ENCODE measurements around the gene NSMCE1. TPM values are rescaled to one million over a fixed set of nuclear protein-coding genes. Genes with fewer than 3 reads are reported as not detected.
"Not testable (repeated sequence)": the region's sequence is repeated elsewhere in the genome, so short reads cannot be mapped to it uniquely, and the experiment has no call there.

The NSMCE1 gene
- total RNA-seq, 2 donors from 2014 or later, result 44.4 to 44.7 TPM

DNA sequence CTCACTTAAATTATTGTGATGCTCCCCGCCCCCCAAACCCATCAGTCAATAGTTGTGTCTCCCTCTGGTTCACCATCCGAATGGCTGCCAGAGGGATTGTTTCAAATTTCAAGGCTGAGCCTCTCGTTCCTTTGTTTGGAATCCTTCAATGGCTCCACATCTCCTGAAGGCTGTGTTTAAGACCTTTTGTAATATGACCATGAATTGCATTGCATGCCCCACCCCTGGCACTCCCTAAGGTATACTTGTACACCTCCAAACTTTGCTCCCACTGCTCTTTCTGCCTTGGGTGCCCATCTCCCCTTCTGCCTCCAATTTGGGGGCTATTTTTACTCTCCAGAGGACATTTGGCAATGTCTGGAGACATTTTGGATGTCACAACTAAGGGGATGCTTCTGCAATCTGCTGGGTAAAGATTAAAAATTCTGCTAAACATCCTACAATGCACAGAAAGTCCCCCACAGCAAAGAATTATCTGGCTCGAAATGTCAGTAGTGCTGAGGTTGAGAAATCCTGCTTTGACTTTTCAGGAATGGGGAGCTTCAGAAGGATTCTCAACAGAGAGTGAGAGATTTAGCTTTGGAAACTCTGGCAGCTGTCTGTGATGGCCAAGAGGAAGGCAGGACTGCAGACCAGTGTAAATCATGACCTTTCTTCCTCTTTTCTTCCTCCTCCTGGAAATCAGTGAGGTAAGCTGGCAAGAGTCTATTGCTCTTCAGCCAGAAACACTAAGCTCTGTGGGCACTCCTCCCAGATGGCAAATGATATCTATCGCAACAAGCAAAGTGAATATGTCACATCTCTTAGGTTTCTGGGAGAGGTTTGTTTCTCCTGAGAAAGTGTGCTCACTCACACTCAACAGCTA, 36.5 kb upstream of the NSMCE1 start:
- DNase-seq, result peak in 1 of 2 donors; percentile 10
- peak; percentile 39 for ATAC-seq
- intact Hi-C loops (cut with DNase I, micrococcal nuclease), result no loop called here

DNA sequence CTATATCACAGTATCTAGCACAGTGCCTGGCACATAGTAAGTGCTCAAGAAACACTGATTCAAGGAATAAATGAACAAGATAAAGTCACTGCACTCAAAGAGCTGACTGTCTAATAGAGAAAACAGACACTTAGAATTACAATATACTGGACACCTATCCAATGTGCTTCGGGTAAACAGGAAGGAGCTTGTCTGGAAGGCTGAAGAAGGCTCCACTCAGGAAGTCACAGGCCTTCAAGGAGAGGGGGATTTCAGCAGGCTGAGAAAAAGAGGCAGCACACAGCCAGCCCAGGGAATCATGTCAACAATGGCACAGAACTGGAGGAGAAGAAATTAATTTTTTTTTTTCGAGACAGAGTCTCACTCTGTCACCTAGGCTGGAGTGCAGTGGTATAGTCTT, 35.5 kb upstream of the NSMCE1 start:
- intact Hi-C loops (cut with DNase I, micrococcal nuclease), result no loop called here
- DNase-seq (peak in 1 of 2 donors; percentile 8), ATAC-seq (no peak)

DNA sequence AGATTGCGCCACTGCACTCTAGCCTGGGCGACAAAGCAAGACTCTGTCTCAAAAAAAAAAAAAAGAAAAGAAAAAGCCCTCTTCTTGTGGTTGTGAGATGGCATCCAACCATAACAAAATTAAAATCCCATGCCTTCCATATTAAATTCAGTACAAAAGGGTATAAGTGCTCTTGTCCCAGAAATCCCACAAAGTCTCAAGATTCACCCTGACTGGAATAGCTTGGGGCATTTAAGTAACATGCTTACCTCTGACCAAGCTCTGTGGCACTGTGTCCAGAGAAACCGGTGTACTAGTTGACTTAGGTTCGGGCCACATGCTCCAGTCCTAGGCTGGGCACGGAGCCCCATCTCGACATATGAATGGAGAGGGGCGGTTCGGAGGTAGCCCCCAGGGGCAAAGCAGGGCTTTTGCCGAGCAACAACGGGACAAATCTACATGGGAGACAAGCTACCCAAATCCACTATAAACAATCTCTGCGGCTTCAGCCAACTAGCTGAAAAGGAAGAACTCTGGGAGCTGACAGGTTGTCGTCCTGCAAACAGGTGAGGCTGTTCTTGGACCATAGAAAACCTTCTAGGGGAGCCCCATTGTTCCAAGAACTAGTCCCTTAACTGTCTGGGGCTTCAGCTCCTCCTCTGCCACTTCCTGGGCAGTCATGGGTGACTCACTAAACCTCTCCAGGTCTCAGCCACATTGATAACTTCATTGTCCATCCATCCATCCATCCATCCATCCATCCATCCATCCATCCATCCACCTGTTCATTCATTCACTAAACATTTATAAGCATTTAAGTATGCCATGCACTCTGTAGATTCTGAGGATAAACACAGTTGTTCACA, 34.9 kb upstream of the NSMCE1 start:
- intact Hi-C loops (cut with DNase I, micrococcal nuclease), result no loop called here
- ATAC-seq (no peak), DNase-seq (peak in 1 of 2 donors; percentile 5)

DNA sequence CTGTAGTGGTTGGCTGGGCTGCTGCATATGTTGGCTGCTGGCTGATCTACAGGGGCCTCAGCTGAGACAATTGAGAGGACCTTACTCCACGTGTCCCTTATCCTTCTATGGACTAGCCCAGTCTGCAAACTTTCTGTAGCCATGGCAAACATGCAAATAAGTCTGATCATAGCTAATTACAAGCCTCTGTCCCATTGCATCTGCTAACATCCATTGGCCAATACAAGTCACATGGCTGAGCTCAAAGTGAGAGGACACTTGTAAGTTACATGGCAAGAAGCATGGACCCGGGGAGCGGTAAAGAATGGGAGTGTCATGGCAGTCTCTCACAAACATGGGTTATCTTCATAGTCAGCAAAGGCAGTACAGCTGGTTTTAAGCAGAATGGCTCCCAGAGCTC, 33.6 kb upstream of the NSMCE1 start:
- ATAC-seq, result no peak
- intact Hi-C loops (cut with DNase I, micrococcal nuclease), result no loop called here
- no peak for DNase-seq

DNA sequence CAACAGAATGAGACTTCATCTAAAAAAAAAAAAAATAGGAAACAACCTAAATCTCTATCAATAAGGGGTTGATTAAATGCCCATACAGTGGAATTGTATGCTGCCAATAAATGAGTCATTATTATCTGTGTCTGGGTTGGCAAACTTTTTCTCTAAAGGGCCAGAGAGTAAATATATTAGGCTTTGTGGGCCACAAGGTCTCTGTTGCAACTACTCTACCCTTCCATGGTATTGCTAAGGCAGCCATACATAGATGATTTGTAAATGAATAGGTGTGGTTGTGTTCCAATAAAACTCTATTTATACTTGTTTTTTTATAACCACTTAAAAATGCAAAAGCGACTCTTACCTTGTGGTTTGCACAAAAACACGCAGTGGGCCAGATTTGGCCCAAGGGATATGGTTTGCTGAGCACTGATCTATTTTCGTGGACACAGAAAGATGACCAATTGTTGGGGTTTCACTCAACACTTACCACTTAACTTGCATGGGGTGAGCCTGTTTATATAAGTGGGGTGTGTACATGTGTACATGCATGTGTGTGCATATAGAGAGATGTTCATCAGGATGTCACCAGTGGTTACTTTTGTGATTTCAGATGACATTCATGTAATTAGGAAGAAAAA, 32.8 kb upstream of the NSMCE1 start:
- DNase-seq (no peak), ATAC-seq (no peak)
- intact Hi-C loops (cut with DNase I, micrococcal nuclease), result no loop called here

DNA sequence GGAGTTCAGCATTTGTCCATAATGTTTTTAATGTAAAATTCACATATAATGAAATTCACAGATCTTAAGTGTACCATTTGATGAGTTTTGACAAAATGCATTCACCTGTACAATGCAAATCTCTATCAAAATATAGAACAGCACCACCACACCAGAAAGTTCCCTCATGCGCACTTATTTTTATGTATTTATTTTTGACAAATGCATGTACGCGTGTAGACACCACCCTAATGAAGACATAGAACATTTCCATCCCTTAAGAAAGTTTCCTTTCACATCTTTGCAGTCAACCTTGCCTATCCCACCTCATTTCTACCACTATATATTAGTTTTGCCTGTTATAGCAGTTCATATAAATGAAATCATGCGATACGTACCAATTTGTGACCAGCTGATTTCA, 29.6 kb upstream of the NSMCE1 start:
- ATAC-seq, result no peak
- intact Hi-C loops (cut with DNase I, micrococcal nuclease), result loop anchor here in 1 of 2 donors (10.0 kb wide), 1 partner anchor 113 kb away; no protein-coding TSS in a partner anchor

DNA sequence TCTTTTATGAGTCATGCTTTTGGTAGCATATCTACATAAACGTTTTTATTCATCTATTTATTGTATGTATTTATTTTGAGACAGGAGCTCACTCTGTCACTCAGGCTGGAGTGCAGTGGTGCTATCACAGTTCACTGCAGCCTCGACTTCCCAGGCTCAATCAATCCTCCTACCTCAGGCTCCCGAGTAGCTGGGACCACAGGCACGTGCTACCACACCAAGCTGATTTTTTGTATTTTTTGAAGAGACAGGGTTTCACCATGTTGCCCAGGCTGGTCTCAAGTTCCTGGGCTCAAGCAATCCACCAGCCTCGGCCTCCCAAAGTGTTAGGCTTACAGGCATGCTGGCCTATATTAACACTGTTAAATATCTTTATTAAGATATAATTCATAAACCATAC, 24.8 kb upstream of the NSMCE1 start:
- ATAC-seq (no peak), DNase-seq (no peak)
- intact Hi-C loops (cut with DNase I, micrococcal nuclease), result loop anchor here in 1 of 2 donors (10.0 kb wide), 1 partner anchor 109 kb away; no protein-coding TSS in a partner anchor

More for the DNA sequence above, 29.6 kb upstream of the NSMCE1 start:
- DNase-seq, result no peak

DNA sequence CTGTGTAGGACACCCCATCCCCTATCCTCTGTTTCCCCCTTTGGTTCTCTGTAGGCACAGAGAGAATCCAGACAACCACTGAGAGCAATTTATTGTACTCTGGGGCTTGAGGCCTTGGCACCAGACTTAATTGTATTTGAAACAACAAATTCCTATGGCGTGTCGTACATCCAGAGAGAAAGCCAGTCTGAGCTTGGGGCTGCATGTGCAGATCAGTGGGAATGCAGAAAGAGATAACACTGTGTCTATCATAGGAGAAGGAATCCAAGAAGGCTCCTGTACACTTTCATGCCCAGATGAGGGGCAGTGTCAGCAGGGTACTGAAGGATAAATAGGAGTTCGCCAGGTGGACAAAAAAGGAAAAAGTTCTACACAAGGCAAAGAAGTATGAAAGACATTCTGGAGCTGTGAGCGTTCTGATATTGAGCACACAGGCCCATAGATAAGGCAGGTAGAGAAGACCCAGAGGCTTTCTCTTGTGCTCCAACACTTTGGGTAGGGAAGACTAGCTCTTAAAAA, 23.2 kb upstream of the NSMCE1 start:
- intact Hi-C loops (cut with DNase I, micrococcal nuclease), result loop anchor here in 1 of 2 donors (10.0 kb wide), 1 partner anchor 107 kb away; no protein-coding TSS in a partner anchor
- ATAC-seq (no peak), DNase-seq (no peak)

DNA sequence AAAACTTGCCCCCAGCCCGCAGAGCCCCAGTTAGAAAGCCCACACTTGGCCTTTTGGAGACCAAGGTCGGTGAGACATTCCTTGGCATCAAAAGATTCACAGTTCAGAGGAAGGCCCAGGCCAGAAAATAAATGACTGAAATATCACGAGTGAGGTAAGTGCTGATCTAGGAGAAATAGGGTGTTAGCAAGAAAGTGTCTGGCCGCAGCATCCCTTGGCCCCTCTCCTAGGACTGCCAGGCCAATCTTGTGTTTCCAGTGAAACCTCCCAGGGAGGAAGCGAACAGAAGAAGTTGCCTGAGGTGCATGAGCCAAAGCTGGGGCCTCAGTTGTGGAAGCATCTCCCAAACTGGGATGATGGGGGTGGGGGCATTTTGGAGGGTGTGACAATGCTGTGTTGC, 22.5 kb upstream of the NSMCE1 start:
- ATAC-seq, result no peak
- intact Hi-C loops (cut with DNase I, micrococcal nuclease), result loop anchor here in 1 of 2 donors (10.0 kb wide), 1 partner anchor 106 kb away; no protein-coding TSS in a partner anchor
- DNase-seq, result no peak

DNA sequence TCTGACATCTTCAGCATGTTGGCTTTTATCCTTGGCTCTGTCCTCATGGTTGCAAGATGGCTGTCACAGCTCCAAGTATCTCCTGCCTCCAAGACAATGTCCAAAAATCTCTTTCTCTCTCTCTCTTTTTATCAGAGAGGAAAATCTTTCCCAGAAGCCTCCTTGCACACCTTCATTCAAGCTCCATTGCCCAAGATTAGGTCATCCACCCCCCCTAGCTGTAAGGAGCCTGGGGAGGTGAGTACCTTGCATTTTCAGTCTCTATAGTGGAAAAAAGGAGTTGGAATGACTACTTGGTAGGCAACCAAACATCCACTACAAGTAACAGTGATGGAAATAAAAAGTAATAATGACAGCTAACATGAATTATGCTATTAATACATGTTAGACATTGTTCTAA, 22.0 kb upstream of the NSMCE1 start:
- intact Hi-C loops (cut with DNase I, micrococcal nuclease), result loop anchor here in 1 of 2 donors (10.0 kb wide), 1 partner anchor 106 kb away; no protein-coding TSS in a partner anchor
- ATAC-seq, result no peak
- no peak for DNase-seq

DNA sequence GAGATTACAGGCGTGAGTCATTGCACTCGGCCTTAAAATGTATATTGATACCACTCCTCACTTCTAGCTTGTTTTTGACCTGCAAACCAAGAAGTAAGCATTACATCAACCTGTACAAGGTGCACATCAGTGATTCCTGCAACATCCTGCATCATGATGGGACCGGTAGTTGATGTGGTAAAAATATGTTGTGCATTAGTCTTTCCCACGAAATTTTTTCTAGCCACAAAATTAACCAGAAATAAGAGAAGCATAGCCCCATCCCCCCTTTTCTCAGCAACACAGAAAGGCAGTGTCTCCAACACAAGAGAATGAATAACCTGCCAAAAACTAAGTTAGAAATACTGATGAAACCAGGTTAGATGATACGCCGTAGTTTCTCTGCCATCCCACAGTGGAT, 21.1 kb upstream of the NSMCE1 start:
- no peak for DNase-seq
- intact Hi-C loops (cut with DNase I, micrococcal nuclease), result loop anchor here in 1 of 2 donors (10.0 kb wide), 1 partner anchor 105 kb away; no protein-coding TSS in a partner anchor
- ATAC-seq, result no peak

DNA sequence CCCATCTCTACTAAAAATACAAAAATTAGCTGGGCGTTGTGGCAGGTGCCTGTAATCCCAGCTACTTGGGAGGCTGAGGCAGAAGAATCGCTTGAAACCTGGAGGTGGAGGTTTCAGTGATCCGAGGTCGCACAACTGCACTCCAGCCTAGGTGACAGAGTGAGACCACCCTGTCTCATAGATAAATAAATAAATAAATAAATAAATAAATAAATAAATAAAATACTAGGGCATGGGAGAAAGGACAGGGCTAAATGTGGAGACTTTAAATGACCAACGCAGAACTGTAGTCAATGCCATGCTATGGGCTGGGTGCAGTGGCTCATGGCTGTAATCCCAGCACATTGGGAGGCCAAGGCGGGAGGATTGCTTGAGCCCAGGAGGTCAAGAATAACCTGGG, 19.7 kb upstream of the NSMCE1 start:
- DNase-seq; ATAC-seq; intact Hi-C loops (cut with DNase I, micrococcal nuclease): not testable (repeated sequence)

DNA sequence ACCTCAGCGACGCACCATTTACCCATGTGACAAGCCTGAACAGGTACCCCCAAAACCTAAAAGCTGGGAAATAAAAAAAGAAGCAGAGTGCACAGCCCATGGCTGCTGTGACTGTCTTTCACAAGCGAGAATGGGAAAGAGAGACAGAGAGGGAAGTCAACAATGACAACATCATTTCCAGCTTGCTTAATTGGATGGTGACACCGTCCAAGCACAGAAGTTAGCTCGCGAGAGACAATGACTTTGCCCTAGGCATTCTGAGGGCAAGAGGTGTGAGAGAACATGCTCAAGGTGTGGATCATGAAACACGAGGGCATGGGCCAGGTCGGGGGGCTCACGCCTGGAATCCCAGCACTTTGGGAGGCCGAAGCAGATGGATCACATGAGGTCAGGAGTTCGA, 19.3 kb upstream of the NSMCE1 start:
- ATAC-seq (no peak), DNase-seq (no peak)
- intact Hi-C loops (cut with DNase I, micrococcal nuclease), result no loop called here

DNA sequence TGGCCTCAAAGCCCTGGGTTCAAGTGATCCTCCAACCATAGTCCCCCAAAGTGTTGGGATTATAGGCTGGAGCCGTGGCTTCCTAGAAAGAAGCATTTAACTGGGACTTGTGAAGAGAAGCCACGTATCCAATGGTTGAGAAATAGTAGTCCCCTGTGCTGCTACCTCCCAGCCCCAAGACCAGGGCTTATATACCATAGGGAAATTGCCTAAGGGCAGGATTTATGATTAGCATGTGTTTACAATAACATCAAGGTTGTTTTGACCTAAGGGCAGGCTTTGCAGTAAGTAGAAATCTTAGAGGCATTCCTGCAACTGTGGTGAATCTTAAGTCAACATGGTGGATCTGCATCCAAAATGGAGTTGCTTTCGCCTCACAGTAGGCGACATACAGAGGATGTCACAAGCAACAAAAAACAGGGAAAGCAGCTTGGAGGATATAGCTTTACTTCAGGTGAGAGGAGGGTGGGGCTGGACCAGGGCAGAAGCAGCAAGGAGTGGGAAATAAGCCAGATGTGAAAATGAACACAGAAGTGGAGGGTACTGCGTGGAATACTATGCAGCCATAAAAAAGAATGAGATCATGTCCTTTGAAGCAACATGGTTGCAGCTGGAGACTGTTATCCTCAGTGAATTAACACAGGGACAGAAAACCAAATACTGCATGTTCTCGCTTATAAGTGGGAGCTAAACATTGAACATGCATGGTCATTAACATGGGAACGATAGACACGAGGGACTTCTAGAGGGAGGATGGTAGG, 18.7 kb upstream of the NSMCE1 start:
- intact Hi-C loops (cut with DNase I, micrococcal nuclease), result no loop called here
- DNase-seq, result no peak
- ATAC-seq, result no peak

DNA sequence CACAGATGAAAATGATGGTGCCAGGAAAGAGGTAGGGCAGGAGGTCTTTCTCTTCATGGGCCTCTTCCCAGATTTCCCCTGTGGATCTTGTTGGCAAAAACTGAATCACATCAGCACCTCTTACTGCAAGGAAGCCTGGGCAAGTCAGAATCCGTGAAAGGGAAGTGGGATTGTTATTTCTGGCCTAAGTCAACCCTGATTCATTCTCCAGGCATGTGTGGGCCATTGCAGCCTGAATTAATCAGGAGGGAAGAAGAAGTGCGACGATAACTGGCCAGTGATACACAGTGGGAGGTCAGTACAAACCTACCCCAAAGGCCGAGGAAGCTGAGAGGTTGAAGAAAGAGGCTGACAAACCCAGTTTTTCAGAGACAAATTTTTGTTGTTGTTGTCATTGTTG, 17.9 kb upstream of the NSMCE1 start:
- intact Hi-C loops (cut with DNase I, micrococcal nuclease), result no loop called here
- no peak for DNase-seq
- no peak for ATAC-seq

DNA sequence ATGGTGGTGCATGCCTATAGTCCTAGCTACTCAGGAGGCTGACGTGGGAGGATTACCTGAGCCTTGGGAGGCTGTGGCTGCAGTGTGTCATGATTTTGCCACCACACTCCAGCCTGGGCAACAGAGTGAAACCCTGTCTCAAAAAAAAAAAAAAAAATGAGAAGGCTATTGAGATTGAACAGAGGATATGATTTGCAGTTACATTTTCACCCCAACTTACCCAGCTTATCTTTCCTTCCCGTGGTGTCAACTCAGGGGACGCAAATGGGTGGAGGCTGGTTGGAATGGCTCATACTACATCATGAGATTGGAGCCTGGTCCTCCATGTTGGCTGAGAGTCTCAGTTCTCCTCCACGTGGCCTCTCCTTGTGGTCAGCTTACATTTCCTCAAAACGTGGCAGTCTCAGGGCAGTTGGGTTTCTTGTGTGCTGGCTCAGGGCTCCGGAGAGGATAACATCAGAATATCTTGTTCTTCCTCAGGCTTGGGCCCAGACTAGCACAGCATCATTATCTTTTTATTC, 17.2 kb upstream of the NSMCE1 start:
- intact Hi-C loops (cut with DNase I, micrococcal nuclease), result no loop called here
- DNase-seq (peak in 1 of 2 donors; percentile 39), ATAC-seq (no peak)

DNA sequence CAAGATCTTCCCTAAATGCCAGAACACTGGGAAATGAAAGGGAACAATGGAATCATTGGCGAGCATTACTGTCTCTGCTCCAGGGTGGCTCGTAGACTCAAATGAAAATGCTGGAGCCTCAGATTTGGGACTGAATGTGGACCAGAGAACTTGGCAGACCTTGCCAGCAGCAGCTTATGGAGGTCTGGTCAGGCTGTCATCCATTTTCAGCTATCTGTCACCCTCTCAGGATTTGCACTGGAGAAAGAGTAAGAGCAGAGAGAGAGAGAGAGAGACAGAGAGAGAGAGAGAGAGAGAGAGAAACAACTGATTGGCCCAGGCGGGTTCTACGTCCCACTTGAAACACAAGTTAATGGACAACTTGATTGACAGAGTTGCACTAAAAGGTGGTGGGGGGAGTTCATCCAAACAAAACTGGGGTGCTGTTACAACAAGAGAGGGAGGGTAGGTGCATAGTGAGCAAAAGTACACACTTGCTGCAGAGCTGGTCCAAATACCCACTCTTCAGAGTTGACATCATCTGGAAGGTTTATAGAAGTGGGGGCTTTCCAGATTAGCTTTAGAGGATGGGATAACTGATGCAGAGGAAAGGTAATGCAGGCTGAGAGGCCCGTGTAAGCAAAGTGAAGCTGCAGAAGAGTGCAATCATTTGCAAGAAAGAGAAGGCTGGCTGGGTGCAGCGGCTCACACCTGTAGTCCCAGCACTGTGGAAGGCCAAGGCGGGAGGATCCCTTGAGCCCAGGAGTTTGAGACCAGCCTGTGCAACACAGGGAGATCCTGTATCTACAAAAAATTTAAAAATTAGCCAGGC, 16.5 kb upstream of the NSMCE1 start:
- no peak for ATAC-seq
- no peak for DNase-seq
- intact Hi-C loops (cut with DNase I, micrococcal nuclease), result no loop called here
